Suppressor macrophage treated with lipopolysaccharide for 4 hours (primary cell): Measurements from ENCODE around the gene HNRNPH2.

ENCODE experiments used
- DNase-seq: peaks from one replicate; pipeline ENCODE4 v3.0.0-alpha.2; 2020

The HNRNPH2 gene, protein sequence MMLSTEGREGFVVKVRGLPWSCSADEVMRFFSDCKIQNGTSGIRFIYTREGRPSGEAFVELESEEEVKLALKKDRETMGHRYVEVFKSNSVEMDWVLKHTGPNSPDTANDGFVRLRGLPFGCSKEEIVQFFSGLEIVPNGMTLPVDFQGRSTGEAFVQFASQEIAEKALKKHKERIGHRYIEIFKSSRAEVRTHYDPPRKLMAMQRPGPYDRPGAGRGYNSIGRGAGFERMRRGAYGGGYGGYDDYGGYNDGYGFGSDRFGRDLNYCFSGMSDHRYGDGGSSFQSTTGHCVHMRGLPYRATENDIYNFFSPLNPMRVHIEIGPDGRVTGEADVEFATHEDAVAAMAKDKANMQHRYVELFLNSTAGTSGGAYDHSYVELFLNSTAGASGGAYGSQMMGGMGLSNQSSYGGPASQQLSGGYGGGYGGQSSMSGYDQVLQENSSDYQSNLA

DNA sequence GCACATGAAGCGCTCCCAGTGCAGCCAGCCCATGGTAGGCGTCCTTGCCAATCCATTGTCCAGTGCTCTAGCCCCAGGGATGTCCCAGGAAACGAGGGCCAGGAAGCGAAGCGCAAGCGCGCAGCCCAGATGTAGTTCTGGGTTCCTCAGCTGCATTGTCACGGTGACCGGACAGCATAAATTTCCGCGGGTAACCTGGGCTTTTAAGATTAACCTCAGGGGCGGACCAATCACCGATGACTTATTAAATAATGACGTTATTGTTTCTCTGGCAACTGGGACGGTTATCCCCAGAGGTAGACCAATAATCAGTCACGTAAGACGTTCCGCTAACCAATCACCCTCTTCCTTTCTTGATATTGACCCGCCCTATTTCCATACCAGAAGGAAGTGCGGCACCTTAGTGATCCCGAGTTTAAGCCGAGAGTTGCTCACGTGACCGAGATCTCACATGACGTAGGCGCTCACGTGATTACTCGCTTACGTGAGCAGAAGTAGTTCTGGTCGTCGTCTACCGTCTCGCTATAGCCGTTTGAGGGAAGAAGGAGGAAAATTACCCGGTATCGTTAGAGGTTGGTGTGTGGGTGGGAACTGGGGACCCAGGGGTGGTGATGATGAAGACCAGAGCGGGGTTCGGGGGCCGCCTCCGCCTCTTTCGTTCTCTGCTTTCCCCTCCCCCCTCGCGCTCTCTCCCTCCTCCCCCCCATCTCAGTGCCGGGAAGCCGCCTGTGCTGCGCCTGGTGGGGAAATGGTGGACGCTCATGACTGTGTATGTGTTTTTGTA lies at the start of gene HNRNPH2, which contains the start of gene GLA:
HNRNPH2 (plus strand) TSS at position 475 of the 784 bp plus-strand sequence. CDS start 3,767 bp downstream, outside the sequence.
GLA (minus strand) TSS at position 178 of the 784 bp plus-strand sequence; CDS start at position 156, 22 bp downstream.
- DNase-seq = peak; percentile 95

DNA sequence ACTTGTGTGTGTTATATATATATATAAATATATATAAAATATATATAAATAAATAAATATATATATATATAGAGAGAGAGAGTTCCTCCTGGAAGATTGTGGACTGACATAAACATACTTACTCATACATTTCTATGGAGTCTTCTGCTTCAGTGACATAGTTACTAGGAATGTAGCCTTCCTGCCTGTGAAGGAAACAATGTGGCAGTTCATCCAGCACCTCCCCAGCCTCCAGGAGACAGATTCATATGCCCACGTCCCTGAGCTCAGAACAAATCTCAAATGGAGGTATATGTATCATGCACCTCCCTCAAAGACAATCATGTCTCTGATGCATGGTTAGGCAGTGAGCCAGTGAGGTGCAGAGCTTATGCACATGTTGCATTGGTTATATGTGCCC lies 48.1 kb upstream of the HNRNPH2 start:
- DNase-seq = no peak

DNA sequence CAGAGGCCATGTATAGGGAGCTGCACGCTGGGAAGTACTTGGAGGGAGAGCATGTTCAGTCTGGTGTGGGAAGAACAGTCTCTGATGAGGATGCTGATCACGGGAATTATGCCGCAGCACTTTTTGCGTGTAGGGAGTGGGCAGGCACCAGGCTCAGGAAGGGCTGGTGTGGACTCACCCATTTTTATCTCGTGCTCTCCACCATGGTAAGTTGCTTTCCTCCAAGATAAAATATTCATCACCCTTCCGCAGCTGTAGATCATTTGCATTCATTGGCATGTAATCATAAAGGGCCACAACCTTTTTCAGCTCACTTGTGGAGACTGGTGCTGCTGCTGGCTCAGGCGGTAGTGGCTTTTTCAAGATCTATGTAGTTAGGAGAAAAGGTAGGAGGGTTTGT lies 47.6 kb upstream of the HNRNPH2 start:
- no peak for DNase-seq

DNA sequence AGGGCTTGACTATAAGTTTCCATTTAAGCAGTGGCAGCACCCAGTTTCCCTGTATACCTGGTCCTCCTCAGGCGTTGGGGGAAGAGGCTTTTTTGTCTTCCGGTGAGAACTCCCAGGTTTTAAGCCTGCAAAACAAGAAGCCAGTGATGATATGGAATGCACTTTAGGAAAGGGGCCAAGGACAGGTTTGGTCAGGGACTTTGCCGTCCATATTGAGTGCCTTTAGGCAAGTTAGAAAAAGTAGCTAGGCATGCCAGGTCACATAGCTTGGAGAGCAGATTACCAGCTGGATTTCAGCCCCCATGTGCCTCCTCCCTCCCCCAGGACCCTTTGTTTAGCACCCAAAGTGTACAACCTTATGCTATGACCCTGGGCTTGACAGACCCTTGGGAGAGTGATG lies 45.9 kb upstream of the HNRNPH2 start:
- DNase-seq = no peak

- no peak for DNase-seq
These were observed 45.3 kb upstream of the HNRNPH2 start for GRCh38 chrX:101362757-101363156.

GRCh38 chrX:101365301-101365795 lies 42.7 kb upstream of the HNRNPH2 start:
- DNase-seq = no peak

- DNase-seq = no peak
These were observed 39.2 kb upstream of the HNRNPH2 start for GRCh38 chrX:101368800-101369199.

DNA sequence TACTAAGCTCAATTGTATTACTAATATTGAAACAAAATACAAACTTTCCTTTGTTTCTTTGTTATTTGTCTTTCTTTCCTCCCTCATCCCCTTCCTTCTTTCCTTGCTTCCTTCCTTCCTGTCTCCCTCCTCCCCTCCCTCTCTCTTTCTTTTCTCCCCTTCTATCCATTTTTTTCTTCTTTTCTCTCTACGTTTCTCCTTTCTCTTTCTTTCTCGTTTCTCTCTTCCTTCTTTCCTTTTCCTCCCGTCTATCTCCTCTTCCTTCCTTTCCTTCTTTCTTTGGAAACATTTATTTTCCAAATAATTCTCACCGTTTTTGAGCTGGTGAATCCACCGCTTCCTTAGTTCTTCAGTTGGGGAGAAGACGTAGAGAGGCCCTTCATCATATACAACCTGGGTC lies 38.3 kb upstream of the HNRNPH2 start:
- DNase-seq = no peak

- no peak for DNase-seq
These were observed 37.0 kb upstream of the HNRNPH2 start for GRCh38 chrX:101370888-101371504.

DNA sequence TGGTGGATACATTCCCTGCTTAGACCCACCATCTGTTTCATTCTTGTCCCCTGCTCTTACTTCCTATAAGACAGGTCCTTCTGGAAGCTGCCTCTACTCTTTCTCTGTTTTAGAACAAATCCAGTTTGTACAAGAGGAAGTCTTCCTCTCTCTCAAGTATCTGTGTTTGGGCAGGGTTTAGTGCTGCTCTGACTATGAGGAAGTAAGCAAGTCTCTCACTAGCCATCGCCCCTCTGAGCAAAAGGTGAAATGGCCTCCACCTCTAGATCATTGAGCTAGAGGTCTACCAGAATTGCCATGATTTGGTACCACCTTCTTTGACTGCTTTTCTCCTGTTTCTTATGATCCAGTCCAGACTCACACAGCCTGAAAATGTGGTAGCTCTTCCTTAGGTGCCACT lies 30.5 kb upstream of the HNRNPH2 start:
- no peak for DNase-seq

DNA sequence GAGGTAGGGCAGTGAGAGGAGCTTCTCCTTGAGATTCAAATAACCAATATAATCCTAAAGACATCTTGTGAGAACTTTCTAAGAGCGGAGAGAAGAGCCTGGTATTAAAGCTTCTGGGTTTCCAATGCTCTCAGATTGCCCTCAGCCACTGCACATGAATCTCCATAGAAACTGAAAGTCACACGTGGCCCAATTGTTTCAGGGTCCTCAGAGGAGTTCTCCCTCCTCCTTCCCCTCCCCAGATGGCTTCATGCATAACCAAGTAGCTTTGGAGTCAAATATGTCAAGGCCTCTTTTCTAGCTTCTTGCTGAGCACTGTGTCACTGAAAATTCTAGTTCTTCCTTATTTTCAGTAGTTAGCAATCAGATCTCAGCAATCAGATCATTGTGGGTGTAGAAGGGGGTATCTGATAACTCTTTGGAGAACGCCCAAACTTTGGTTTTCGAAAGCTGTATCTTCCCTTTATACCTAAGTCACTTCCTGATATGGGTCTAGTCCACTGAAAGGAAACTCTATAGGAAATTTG lies 24.3 kb upstream of the HNRNPH2 start:
- DNase-seq = peak; percentile 33

DNA sequence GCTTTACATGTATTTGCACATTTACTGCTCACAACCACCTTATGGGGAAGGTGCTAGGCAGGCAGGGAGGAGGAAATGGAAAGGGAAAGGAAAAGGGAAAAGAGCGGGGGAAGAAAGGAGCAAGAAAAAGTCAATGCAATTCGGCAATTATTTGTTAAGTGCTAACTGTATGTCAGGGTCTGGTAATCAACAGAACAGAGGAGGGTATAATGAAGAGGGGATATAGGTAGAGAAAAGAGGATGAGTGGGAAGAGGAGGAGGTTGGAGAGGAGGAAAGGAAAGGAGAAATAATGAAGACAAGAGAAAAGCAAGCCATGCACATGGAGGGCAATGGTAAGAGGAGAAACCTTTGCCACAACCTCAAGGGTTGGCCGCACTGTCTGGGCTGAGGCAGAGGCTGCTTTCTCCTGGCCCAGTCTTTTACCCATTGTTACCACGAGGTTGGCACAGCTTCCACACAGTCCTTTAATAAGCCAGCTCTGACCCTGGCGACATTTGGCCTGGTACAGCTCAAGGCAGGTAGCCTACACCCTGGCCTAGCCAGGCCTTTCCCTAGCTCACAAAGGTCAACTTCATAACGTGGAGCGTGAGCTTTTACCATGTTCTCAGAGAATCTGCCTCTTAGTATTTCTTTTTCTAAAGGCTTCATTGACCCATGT lies 22.9 kb upstream of the HNRNPH2 start:
- no peak for DNase-seq

DNA sequence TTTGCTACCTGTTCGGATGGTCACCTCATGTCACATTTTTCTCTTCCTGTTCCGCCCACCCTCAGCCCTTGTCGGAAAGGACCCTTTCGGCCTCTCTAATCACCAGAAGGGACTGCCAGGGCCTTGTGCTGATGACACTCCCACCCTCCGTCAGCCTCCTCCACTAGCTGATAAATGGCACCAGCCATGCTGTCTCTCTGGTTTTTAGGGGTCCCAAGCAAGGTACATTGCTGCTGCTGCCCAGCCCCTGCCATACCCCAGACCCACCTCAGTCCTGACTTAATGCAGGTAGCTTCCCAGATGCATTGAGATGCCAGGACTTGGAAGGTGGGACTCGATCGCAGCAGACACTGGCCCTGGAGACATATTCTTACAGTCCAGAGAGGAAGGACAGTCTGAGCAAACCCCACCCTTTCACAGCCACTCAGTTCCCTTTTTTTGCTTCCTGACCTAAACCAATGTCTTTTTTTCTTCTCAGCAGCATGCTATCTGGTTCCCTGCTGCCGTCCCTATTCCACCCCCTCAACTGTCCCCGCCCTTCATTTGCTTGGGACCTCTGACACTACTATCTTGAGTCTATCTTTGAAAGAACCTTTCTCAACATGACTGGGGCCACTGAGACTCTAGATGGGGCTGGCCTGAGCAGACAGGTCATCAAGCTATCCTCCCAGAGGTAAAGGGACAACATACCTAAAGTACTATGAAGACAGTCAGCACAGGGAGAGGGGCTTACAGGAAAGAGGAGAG lies 22.1 kb upstream of the HNRNPH2 start, which contains the start of gene BTK:
BTK (minus strand) TSS at position 397 of the 747 bp plus-strand sequence. CDS start 10,907 bp downstream, outside the sequence.
- DNase-seq = peak; percentile 75

GRCh38 chrX:101386542-101386885 lies 21.5 kb upstream of the HNRNPH2 start:
- no peak for DNase-seq

GRCh38 chrX:101388604-101389003 lies 19.4 kb upstream of the HNRNPH2 start:
- no peak for DNase-seq

GRCh38 chrX:101390664-101391525 lies 17.1 kb upstream of the HNRNPH2 start, which contains the start of gene RPL36A:
TSS of gene RPL36A (plus strand) at chrX:101391011. CDS start at chrX:101391044, 33 bp downstream.
- DNase-seq = peak; percentile 92

- DNase-seq = no peak
These were observed 16.2 kb upstream of the HNRNPH2 start for GRCh38 chrX:101391831-101392230.

- no peak for DNase-seq
These were observed 14.3 kb upstream of the HNRNPH2 start for GRCh38 chrX:101393530-101394305.

- no peak for DNase-seq
These were observed 13.7 kb upstream of the HNRNPH2 start for GRCh38 chrX:101394372-101394771.

GRCh38 chrX:101395789-101396188 lies 12.2 kb upstream of the HNRNPH2 start:
- peak; percentile 75 for DNase-seq
